Measurements from ENCODE around the gene KCNJ18. TPM values are rescaled to one million over a fixed set of nuclear protein-coding genes. Genes with fewer than 3 reads are reported as not detected.
"Not testable (repeated sequence)": the region's sequence is repeated elsewhere in the genome, so short reads cannot be mapped to it uniquely, and the experiment has no call there.

Gene KCNJ18
- total RNA-seq, 1 experiment from 2014 or later: not detected

DNA sequence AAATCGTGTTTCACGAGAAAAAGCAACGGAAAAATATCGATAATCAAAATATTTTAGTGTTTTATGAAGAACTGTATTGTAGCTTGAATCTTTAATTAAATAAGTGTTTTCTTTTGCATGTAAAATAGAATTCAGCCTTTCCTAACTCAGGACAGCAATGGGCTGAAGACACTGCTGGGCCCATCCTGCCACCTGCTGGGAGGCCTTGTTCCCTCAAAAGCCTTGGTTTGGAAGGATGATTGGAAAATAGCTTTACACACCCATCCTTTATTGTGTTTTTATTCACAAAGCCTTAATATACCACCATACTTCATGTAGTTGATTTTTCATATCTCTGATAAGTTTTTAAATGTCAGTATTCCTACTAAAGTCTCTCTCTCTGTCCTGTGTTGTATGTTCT, 43.5 kb downstream of the KCNJ18 start:
- H3K9me3 ChIP-seq (ENCODE audit: control insufficient read depth, insufficient read depth, low read depth, low read length); H3K36me3 ChIP-seq (ENCODE audit: control insufficient read depth, insufficient read depth, low read length); H3K27ac ChIP-seq (ENCODE audit: low read length); in situ Hi-C loops (cut with HindIII; ENCODE audit: low pct_unique_long_range_greater_than_20kb, low sequenced_read_pairs); ATAC-seq; POLR2A ChIA-PET; H3K4me3 ChIP-seq (ENCODE audit: low read depth in 2 of 2, low read length in 2 of 2); CTCF ChIA-PET; H3K4me1 ChIP-seq (ENCODE audit: control insufficient read depth, insufficient read depth, low read length); H3K27me3 ChIP-seq (ENCODE audit: control insufficient read depth, insufficient read depth, low read length); BruUV-seq (replicated peaks); intact Hi-C loops (cut with micrococcal nuclease; ENCODE audit: unreplicated experiment); DNase-seq (ENCODE audit: low read depth, low spot score): not testable (repeated sequence)
- TF ChIP-seq, protein P1, sequence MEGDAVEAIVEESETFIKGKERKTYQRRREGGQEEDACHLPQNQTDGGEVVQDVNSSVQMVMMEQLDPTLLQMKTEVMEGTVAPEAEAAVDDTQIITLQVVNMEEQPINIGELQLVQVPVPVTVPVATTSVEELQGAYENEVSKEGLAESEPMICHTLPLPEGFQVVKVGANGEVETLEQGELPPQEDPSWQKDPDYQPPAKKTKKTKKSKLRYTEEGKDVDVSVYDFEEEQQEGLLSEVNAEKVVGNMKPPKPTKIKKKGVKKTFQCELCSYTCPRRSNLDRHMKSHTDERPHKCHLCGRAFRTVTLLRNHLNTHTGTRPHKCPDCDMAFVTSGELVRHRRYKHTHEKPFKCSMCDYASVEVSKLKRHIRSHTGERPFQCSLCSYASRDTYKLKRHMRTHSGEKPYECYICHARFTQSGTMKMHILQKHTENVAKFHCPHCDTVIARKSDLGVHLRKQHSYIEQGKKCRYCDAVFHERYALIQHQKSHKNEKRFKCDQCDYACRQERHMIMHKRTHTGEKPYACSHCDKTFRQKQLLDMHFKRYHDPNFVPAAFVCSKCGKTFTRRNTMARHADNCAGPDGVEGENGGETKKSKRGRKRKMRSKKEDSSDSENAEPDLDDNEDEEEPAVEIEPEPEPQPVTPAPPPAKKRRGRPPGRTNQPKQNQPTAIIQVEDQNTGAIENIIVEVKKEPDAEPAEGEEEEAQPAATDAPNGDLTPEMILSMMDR (IDR thresholded peaks at IDR 0.05): peak; percentile 49

DNA sequence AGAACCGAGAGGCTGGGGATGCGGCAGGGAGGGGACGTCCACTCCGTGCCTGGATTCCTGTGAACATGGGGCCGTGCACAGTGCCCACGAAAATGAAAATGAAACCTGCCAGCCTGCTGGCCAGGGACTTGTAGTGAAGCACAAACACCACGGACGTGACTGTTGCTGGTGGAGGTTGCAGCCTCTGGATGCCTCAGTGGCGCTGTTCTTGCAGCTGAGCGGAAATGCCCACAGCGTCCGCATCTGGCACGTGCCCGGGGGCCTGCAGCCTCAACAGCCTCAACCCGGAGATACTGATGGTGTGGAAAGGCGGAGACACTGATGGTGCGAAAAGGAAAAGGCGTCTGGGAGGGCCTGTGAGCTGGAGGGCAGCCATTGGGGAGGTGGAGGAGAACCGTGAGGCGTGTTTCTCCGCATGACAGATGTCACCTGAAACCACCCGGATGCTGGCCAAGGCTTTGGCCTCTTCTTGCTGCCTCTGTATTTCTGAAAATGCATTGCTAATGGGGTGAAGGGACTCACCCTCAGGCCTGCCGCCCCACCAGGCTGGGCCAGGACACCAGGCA, 44.8 kb downstream of the KCNJ18 start:
- POLR2A ChIA-PET; BruUV-seq (replicated peaks); H3K27ac ChIP-seq (ENCODE audit: low read length); DNase-seq (ENCODE audit: low read depth, low spot score); in situ Hi-C loops (cut with HindIII; ENCODE audit: low pct_unique_long_range_greater_than_20kb, low sequenced_read_pairs); intact Hi-C loops (cut with micrococcal nuclease; ENCODE audit: unreplicated experiment); H3K36me3 ChIP-seq (ENCODE audit: control insufficient read depth, insufficient read depth, low read length); ATAC-seq; H3K4me1 ChIP-seq (ENCODE audit: control insufficient read depth, insufficient read depth, low read length); H3K4me3 ChIP-seq (ENCODE audit: low read depth in 2 of 2, low read length in 2 of 2); H3K27me3 ChIP-seq (ENCODE audit: control insufficient read depth, insufficient read depth, low read length); CTCF ChIA-PET; H3K9me3 ChIP-seq (ENCODE audit: control insufficient read depth, insufficient read depth, low read depth, low read length): not testable (repeated sequence)

DNA sequence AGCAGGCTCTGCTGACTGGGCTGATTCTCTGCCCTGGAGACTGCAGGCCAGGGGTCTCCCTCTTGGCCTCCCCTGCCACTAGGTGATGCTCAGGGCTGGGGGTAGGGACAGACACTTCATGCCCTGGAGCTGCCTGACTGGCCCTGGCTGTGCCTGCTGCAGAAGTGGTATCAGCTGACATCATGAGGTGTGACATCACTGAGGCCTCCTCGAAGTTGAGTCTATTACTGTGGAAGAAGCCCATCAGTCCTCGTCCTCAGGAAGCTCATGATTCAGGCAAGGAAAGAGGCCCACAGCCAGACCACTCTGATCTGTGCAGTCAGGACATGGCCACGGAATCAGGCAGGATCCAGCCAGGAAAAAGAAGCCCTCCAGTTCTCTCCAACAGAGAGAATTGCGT, 45.9 kb downstream of the KCNJ18 start:
- BruUV-seq (replicated peaks); H3K36me3 ChIP-seq (ENCODE audit: control insufficient read depth, insufficient read depth, low read length); in situ Hi-C loops (cut with HindIII; ENCODE audit: low pct_unique_long_range_greater_than_20kb, low sequenced_read_pairs); intact Hi-C loops (cut with micrococcal nuclease; ENCODE audit: unreplicated experiment); H3K27ac ChIP-seq (ENCODE audit: low read length); ATAC-seq; POLR2A ChIA-PET; H3K4me3 ChIP-seq (ENCODE audit: low read depth in 2 of 2, low read length in 2 of 2); H3K4me1 ChIP-seq (ENCODE audit: control insufficient read depth, insufficient read depth, low read length); H3K9me3 ChIP-seq (ENCODE audit: control insufficient read depth, insufficient read depth, low read depth, low read length); H3K27me3 ChIP-seq (ENCODE audit: control insufficient read depth, insufficient read depth, low read length); CTCF ChIA-PET; DNase-seq (ENCODE audit: low read depth, low spot score): not testable (repeated sequence)

DNA sequence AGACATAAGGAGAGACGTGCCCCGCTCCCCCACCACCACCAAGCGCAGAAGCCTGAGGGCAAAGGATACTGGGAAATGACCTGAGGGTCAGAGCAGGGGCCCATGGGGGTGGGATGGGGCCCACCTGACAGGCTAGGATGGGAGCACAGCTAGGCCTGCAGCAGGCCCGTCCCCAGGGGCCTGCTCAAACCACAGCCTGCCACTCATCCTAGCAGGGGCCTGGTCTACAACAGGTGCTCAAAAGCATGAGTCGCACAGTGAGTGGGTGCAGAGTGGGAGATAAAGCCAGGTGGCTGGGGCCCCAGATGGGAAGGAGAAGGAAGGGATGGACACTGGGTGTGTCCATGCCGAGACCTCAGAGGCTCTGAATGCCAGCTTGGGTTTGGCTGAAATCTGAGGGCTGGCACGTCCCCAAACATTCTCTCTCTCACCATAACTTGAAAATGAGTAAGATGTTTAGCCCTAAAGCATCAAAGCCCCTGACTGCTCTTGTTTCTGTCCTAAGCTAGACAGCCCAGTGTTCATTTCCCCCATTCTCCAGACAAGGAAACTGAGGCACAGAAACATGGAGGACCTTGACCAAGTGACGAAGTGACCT, 46.7 kb downstream of the KCNJ18 start:
- H3K36me3 ChIP-seq (ENCODE audit: control insufficient read depth, insufficient read depth, low read length); in situ Hi-C loops (cut with HindIII; ENCODE audit: low pct_unique_long_range_greater_than_20kb, low sequenced_read_pairs); intact Hi-C loops (cut with micrococcal nuclease; ENCODE audit: unreplicated experiment); ATAC-seq; CTCF ChIA-PET; H3K4me1 ChIP-seq (ENCODE audit: control insufficient read depth, insufficient read depth, low read length); H3K27me3 ChIP-seq (ENCODE audit: control insufficient read depth, insufficient read depth, low read length); POLR2A ChIA-PET; BruUV-seq (replicated peaks); DNase-seq (ENCODE audit: low read depth, low spot score); H3K4me3 ChIP-seq (ENCODE audit: low read depth in 2 of 2, low read length in 2 of 2); H3K27ac ChIP-seq (ENCODE audit: low read length); H3K9me3 ChIP-seq (ENCODE audit: control insufficient read depth, insufficient read depth, low read depth, low read length): not testable (repeated sequence)

DNA sequence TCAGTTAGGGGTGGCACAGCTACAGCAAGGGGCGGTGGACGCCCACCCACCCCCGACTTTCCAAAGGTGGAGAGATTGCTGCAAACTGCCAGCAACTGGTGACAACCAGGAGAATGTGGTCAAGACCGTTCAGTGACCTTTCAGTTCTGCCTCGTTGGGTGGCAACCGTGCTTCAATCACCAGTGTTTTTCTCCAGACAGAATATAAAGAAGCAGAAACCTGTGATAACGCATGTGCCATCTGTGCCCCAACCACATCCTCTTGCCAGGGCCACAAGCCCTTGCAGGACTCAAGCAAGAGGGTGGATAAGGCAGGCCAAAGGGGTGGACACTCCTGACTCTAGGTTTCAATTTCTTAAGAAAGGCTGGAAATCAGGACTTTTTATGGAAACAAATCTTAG, 47.2 kb downstream of the KCNJ18 start:
- ATAC-seq; H3K4me1 ChIP-seq (ENCODE audit: control insufficient read depth, insufficient read depth, low read length); DNase-seq (ENCODE audit: low read depth, low spot score); BruUV-seq (replicated peaks); POLR2A ChIA-PET; CTCF ChIA-PET; H3K9me3 ChIP-seq (ENCODE audit: control insufficient read depth, insufficient read depth, low read depth, low read length); H3K36me3 ChIP-seq (ENCODE audit: control insufficient read depth, insufficient read depth, low read length); H3K4me3 ChIP-seq (ENCODE audit: low read depth in 2 of 2, low read length in 2 of 2); H3K27me3 ChIP-seq (ENCODE audit: control insufficient read depth, insufficient read depth, low read length); H3K27ac ChIP-seq (ENCODE audit: low read length); in situ Hi-C loops (cut with HindIII; ENCODE audit: low pct_unique_long_range_greater_than_20kb, low sequenced_read_pairs); intact Hi-C loops (cut with micrococcal nuclease; ENCODE audit: unreplicated experiment): not testable (repeated sequence)

DNA sequence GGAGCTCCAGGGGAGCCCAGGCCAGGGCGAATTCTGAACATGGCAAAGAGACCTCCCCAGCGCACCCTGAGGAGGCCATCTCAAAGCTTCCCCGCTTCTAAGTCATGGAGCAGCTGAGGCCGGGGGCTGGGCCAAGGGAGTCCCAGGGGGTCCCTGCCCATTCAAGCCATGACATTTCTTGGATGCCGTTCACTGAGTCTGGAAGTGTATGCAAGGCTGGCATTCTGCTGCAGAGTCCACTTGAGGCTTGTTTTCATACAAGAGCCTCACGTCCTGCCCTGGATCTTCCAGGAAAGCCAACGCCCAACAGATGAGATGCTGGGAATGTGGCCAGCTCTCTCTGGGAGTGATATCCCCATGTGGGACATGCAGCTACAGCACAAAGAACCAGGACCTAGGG, 48.5 kb downstream of the KCNJ18 start:
- H3K27ac ChIP-seq (ENCODE audit: low read length); DNase-seq (ENCODE audit: low read depth, low spot score); H3K4me1 ChIP-seq (ENCODE audit: control insufficient read depth, insufficient read depth, low read length); CTCF ChIA-PET; in situ Hi-C loops (cut with HindIII; ENCODE audit: low pct_unique_long_range_greater_than_20kb, low sequenced_read_pairs); H3K9me3 ChIP-seq (ENCODE audit: control insufficient read depth, insufficient read depth, low read depth, low read length); POLR2A ChIA-PET; H3K36me3 ChIP-seq (ENCODE audit: control insufficient read depth, insufficient read depth, low read length); H3K27me3 ChIP-seq (ENCODE audit: control insufficient read depth, insufficient read depth, low read length); ATAC-seq; intact Hi-C loops (cut with micrococcal nuclease; ENCODE audit: unreplicated experiment); H3K4me3 ChIP-seq (ENCODE audit: low read depth in 2 of 2, low read length in 2 of 2); BruUV-seq (replicated peaks): not testable (repeated sequence)

DNA sequence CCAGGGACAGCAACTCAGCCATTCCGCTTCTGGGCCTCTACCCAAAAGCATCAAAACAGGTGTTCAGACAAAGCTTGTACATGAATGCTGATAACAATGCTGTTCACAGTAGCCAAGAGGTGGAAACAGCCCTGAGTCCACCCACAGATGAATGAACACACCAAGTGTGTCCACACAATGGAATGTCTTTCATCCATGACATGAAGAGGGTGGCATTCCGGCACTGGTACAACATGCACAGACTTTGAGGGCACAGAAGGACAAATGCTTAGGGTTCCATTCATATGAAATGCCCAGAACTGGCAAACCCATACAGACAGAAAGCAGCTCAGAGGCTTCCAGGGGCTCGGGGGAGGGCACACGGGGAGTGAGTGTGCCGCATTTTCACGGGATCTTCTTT, 49.2 kb downstream of the KCNJ18 start:
- CTCF ChIA-PET; ATAC-seq; BruUV-seq (replicated peaks); H3K4me3 ChIP-seq (ENCODE audit: low read depth in 2 of 2, low read length in 2 of 2); H3K36me3 ChIP-seq (ENCODE audit: control insufficient read depth, insufficient read depth, low read length); POLR2A ChIA-PET; H3K4me1 ChIP-seq (ENCODE audit: control insufficient read depth, insufficient read depth, low read length); DNase-seq (ENCODE audit: low read depth, low spot score); intact Hi-C loops (cut with micrococcal nuclease; ENCODE audit: unreplicated experiment); H3K9me3 ChIP-seq (ENCODE audit: control insufficient read depth, insufficient read depth, low read depth, low read length); in situ Hi-C loops (cut with HindIII; ENCODE audit: low pct_unique_long_range_greater_than_20kb, low sequenced_read_pairs); H3K27ac ChIP-seq (ENCODE audit: low read length); H3K27me3 ChIP-seq (ENCODE audit: control insufficient read depth, insufficient read depth, low read length): not testable (repeated sequence)
